Left ventricle myocardium inferior (tissue), 1 donor: Measurements from ENCODE around the gene PPARG. TPM values are rescaled to one million over a fixed set of nuclear protein-coding genes. Genes with fewer than 3 reads are reported as not detected.

Experiments used
- DNase-seq: peaks from one replicate; pipeline ENCODE4 v3.0.0-alpha.2; 2020
- H3K27ac ChIP-seq: fragments of 200-600 bp; replicated peaks from 2 replicates; pipeline ENCODE4 v1.8.0; 2021
- H3K27me3 ChIP-seq: fragments of 200-600 bp; 2 replicates; pipeline ENCODE4 v1.8.0; 2021; ENCODE audit warnings: low read depth
- H3K36me3 ChIP-seq: fragments of 200-600 bp; 2 replicates; pipeline ENCODE4 v1.8.0; 2021
- H3K4me1 ChIP-seq: fragments of 200-600 bp; 2 replicates; pipeline ENCODE4 v1.8.0; 2021
- H3K4me3 ChIP-seq: fragments of 200-600 bp; 2 replicates; pipeline ENCODE4 v1.8.0; 2021; ENCODE audit warnings: mild to moderate bottlenecking, moderate library complexity
- H3K9me3 ChIP-seq: fragments of 200-600 bp; replicated peaks from 2 replicates; pipeline ENCODE4 v1.8.0; 2021
- CTCF ChIP-seq: fragments of 200-600 bp; IDR thresholded peaks from 2 replicates; pipeline ENCODE4 v1.8.0; 2021; ENCODE audit warnings: antibody characterized with exemption, mild to moderate bottlenecking, borderline replicate concordance
- intact Hi-C: fragments of 100-400 bp; cut with micrococcal nuclease; formaldehyde crosslinking; loops from one replicate; pipeline ENCODE4 v1.11.0; 2022
- total RNA-seq: library from RNA; stranded (reverse); fragmentation: NEBNext Ultra II Directional; extraction: Animal tissue kit (Norgen Biotek cat#: 25700); gene quantifications from one replicate; pipeline ENCODE4 v1.2.1, GENCODE V29; 2021
- donor health status: DM: no; HTN: yes; CAD: no; lungs with severe emphysema.

Gene PPARG
- total RNA-seq, 1 donor from 2014 or later: 15.6 TPM

- no peak for DNase-seq
- TF ChIP-seq CTCF: no peak
- Histone ChIP-seq H3K9me3 (no peaks in the 10 kb centered on the region), H3K27ac (no peak overlapping the region), H3K36me3 (peaks cover 6% of the 10 kb centered on the region), H3K4me1 (no peaks in the 10 kb centered on the region), H3K4me3 (no peak overlapping the region), H3K27me3 (no peaks in the 10 kb centered on the region)
- intact Hi-C loops: no loop called here
Measured at GRCh38 chr3:12393894-12394293, 105.0 kb downstream of the PPARG start.

DNA sequence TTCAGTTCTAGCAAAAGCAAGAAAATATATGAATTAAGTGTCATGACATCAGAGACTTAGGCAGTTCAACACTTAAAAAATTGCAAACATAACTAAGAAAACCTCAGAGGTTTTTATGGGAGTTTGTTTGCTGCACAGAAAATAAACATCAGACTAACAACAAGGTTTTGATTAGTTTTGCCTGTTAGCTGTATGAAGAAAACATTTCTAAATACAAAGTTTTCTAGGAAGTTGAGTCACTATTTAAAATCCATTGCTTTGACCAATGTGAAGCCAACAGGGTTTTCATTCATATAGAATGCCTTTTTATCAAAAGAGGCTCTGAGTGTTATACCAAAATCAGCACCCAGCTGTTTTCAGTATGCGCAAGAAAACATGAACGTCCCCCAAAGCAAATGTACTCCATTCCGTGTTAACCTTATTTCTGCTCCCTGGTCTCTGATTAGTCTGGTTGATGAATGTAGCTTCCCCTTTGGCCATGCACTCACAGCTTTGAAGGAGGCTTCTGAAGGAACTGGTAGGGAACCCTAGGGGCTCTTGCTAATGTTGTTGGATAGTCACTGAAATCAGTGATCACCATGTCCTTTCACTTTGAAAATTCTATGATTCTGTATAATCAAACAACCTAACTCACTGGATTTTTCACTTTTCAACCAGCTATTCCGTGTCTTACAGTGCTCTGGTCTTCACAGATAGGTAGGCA lies 105.8 kb downstream of the PPARG start:
- no peak overlapping the region for H3K27ac ChIP-seq
- H3K4me1 ChIP-seq: no peaks in the 10 kb centered on the region
- no peaks in the 10 kb centered on the region for H3K27me3 ChIP-seq
- no peaks in the 10 kb centered on the region for H3K9me3 ChIP-seq
- no peak for TF ChIP-seq CTCF
- H3K36me3 ChIP-seq: peaks cover under 1% of the 10 kb centered on the region
- no peak for DNase-seq
- H3K4me3 ChIP-seq: no peak overlapping the region
- intact Hi-C loops: no loop called here

- intact Hi-C loops: no loop called here
- no peak for DNase-seq
- no peak for TF ChIP-seq CTCF
- H3K4me1 ChIP-seq: no peaks in the 10 kb centered on the region
- no peak overlapping the region for H3K27ac ChIP-seq
- H3K36me3 ChIP-seq: no peaks in the 10 kb centered on the region
- no peak overlapping the region for H3K4me3 ChIP-seq
- H3K9me3 ChIP-seq: no peaks in the 10 kb centered on the region
- H3K27me3 ChIP-seq: no peaks in the 10 kb centered on the region
Measured at GRCh38 chr3:12395349-12396012, 106.6 kb downstream of the PPARG start.

DNA sequence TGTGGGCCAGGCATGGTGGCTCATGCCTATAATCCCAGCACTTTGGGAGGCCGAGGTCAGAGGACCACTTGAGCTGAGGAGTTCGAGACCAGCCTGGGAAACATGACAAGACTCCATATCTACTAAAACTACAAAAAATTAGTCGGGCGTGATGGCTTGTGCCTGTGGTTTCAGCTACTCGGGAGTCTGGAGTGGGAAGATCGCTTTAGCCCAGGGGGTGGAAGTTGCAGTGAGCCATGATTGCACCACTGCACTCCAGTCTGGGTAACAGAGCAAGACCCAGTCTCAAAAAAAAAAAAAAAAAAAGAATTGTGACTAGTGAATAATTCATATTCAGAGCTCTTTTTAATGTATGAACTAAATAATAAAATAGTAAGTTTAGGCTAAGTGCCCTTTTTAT lies 107.6 kb downstream of the PPARG start:
- no peak for DNase-seq
- Histone ChIP-seq H3K4me3 (no peak overlapping the region), H3K27me3 (no peaks in the 10 kb centered on the region), H3K9me3 (no peaks in the 10 kb centered on the region), H3K27ac (no peak overlapping the region), H3K4me1 (no peaks in the 10 kb centered on the region), H3K36me3 (no peaks in the 10 kb centered on the region)
- intact Hi-C loops: no loop called here
- TF ChIP-seq CTCF: no peak

DNA sequence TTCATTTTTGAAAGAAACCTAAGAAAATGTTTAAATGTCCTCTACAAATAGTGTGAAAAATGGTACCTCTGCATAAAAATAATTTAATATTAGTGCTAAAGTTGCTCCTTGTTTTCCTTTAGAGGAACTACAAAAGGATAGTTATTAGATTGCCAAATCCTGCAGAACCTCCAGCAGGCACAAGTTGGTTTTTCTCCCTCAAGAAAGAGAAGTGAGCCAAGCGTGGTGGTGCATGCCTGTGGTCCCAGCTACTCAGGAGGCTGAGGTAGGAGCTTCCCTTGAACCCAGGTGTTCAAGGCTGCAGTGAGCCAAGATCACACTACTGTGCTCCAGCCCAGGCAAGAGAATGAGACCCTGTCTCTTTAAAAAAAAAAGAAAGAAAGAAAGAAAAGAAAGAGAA lies 110.4 kb downstream of the PPARG start:
- intact Hi-C loops: no loop called here
- no peak for TF ChIP-seq CTCF
- no peak for DNase-seq
- no peak overlapping the region for H3K4me3 ChIP-seq
- H3K9me3 ChIP-seq: no peaks in the 10 kb centered on the region
- no peaks in the 10 kb centered on the region for H3K27me3 ChIP-seq
- H3K36me3 ChIP-seq: no peaks in the 10 kb centered on the region
- H3K4me1 ChIP-seq: no peaks in the 10 kb centered on the region
- H3K27ac ChIP-seq: no peak overlapping the region
